Upper lobe of right lung (tissue), 1 donor: Measurements from ENCODE around the gene LRRC74A. TPM values are rescaled to one million over a fixed set of nuclear protein-coding genes. Genes with fewer than 3 reads are reported as not detected.
A peak's percentile ranks its signal among the peaks of the same experiment; 100 is the strongest.

Experiments used
- ATAC-seq: fragments of 200-7000 bp; cut with Tn5 transposase; one replicate; pipeline ENCODE4 v1.9.1; 2020; ENCODE audit warnings: mild to moderate bottlenecking, moderate library complexity
- DNase-seq: peaks from one replicate; pipeline ENCODE4 v3.0.0-alpha.2; 2020
- H3K27ac ChIP-seq: fragments of 200-600 bp; one replicate; pipeline ENCODE4 v1.8.0; 2022
- H3K27me3 ChIP-seq: fragments of 200-600 bp; one replicate; pipeline ENCODE4 v1.8.0; 2022; ENCODE audit warnings: mild to moderate bottlenecking
- H3K36me3 ChIP-seq: fragments of 200-600 bp; one replicate; pipeline ENCODE4 v1.8.0; 2022
- H3K4me1 ChIP-seq: fragments of 200-600 bp; one replicate; pipeline ENCODE4 v1.8.0; 2022
- H3K4me3 ChIP-seq: fragments of 200-600 bp; one replicate; pipeline ENCODE4 v1.8.0; 2022; ENCODE audit warnings: mild to moderate bottlenecking
- H3K9me3 ChIP-seq: fragments of 200-600 bp; one replicate; pipeline ENCODE4 v1.8.0; 2022
- intact Hi-C: fragments of 100-400 bp; cut with DNase I; formaldehyde crosslinking; loops from one replicate; pipeline ENCODE4 v1.11.0; 2022
- total RNA-seq: library from RNA; stranded (reverse); fragmentation: NEBNext Ultra II Directional; extraction: Animal tissue kit (Norgen Biotek cat#: 25700); gene quantifications from one replicate; pipeline ENCODE4 v1.2.1, GENCODE V29; 2021
- TF ChIP-seq, protein P1 (sequence below): fragments of 200-600 bp; IDR thresholded peaks from one replicate; pipeline ENCODE4 v1.8.0; 2022; ENCODE audit warnings: antibody characterized with exemption
- donor health status: DM: no; HTN: yes; CAD: no; lungs with severe emphysema.

The LRRC74A gene
- total RNA-seq, 1 donor from 2014 or later = not detected

- Histone ChIP-seq H3K9me3 (no peaks in the 10 kb centered on the region), H3K27ac (peak overlapping the region; percentile 17), H3K36me3 (no peaks in the 10 kb centered on the region), H3K4me3 (no peak overlapping the region), H3K27me3 (no peaks in the 10 kb centered on the region), H3K4me1 (peaks cover 6% of the 10 kb centered on the region)
- TF ChIP-seq, protein P1, sequence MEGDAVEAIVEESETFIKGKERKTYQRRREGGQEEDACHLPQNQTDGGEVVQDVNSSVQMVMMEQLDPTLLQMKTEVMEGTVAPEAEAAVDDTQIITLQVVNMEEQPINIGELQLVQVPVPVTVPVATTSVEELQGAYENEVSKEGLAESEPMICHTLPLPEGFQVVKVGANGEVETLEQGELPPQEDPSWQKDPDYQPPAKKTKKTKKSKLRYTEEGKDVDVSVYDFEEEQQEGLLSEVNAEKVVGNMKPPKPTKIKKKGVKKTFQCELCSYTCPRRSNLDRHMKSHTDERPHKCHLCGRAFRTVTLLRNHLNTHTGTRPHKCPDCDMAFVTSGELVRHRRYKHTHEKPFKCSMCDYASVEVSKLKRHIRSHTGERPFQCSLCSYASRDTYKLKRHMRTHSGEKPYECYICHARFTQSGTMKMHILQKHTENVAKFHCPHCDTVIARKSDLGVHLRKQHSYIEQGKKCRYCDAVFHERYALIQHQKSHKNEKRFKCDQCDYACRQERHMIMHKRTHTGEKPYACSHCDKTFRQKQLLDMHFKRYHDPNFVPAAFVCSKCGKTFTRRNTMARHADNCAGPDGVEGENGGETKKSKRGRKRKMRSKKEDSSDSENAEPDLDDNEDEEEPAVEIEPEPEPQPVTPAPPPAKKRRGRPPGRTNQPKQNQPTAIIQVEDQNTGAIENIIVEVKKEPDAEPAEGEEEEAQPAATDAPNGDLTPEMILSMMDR = no peak
- intact Hi-C loops = no loop called here
- ATAC-seq = no peak
- DNase-seq = no peak
These were observed 4.3 kb downstream of the LRRC74A start for GRCh38 chr14:76830556-76830955.

GRCh38 chr14:76832503-76832988, 6.3 kb downstream of the LRRC74A start:
- Histone ChIP-seq H3K27ac (no peak overlapping the region), H3K27me3 (no peaks in the 10 kb centered on the region), H3K4me1 (peaks cover 6% of the 10 kb centered on the region), H3K9me3 (no peaks in the 10 kb centered on the region), H3K36me3 (no peaks in the 10 kb centered on the region), H3K4me3 (no peak overlapping the region)
- intact Hi-C loops = no loop called here
- TF ChIP-seq, protein P1 = no peak
- DNase-seq (no peak), ATAC-seq (peak; percentile 68)

DNA sequence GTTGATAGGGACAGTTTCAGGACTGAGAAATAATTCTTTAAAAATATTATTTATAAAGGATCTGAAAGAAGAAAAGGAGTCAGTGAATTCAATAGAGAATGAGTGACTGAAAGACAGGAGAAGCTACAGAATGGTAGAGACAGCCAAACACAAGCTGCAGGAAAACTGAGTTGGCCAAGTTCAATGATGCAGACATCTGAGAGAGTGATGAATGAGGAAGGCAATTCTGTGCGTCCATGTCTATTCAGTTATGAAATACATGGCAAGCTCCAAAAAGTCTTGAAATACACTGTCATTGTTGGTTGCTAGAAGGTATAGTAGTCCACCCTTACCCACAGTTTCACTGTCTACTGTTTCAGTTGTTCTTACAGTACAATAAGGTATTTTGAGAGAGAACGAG, 6.8 kb downstream of the LRRC74A start:
- ATAC-seq (no peak), DNase-seq (no peak)
- H3K27ac ChIP-seq = no peak overlapping the region

DNA sequence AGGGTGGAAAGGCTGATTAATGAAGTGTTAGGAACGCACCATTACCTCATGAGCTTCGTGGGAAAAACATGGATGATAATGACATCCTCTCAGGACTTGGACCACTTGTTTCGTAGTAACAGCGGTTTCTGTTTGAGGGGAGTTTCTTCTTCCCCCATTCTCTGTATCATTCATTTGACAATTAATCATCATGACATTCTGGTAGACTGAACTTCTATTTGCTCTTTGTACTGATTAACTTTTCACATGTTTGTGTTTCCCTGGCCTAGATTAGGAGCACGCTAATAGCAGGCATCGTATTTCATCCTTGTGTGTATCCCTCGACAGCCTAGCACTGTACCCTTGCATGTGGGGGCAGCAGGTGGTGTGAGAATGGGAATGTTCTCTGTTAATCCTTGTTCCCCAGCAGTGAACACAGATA, 8.0 kb downstream of the LRRC74A start:
- H3K36me3 ChIP-seq = no peaks in the 10 kb centered on the region
- H3K9me3 ChIP-seq = no peaks in the 10 kb centered on the region
- no peaks in the 10 kb centered on the region for H3K27me3 ChIP-seq
- H3K4me1 ChIP-seq = peaks cover 5% of the 10 kb centered on the region
- H3K4me3 ChIP-seq = no peak overlapping the region
- H3K27ac ChIP-seq = no peak overlapping the region
- no peak for ATAC-seq
- no peak for DNase-seq
- TF ChIP-seq, protein P1 = no peak
- intact Hi-C loops = no loop called here

More for the DNA sequence above, 6.8 kb downstream of the LRRC74A start:
- peaks cover 6% of the 10 kb centered on the region for H3K4me1 ChIP-seq
- no peak overlapping the region for H3K4me3 ChIP-seq
- H3K36me3 ChIP-seq = no peaks in the 10 kb centered on the region
- intact Hi-C loops = no loop called here
- H3K9me3 ChIP-seq = no peaks in the 10 kb centered on the region
- H3K27me3 ChIP-seq = no peaks in the 10 kb centered on the region
- TF ChIP-seq, protein P1 = no peak

DNA sequence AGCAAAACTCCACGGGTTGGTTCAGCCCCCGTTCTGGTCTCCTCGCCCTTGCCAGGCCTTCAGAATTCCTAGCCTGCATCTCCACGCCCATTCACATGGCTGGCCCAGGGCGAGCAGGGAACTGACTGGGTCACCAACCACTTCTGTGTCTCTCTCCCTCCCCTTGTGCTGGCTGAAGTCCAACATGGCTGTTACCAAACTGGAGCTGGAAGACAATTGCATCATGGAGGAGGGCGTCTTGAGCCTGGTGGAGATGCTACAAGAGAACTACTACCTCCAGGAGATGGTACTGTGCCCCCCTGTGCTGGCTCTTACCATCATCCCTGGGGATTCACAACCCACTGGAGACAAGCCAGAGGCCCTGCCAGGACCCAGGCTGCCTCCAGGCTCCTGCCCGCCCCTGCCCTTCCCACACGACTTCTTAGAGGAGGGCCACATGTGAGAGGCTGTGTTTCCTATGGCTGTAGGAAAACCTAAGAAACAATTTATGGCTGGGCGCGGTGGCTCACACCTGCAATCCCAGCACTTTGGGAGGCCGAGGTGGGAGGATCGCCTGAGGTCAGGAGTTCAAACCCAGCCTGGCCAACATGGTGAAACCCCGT, 9.9 kb downstream of the LRRC74A start:
- H3K36me3 ChIP-seq = no peaks in the 10 kb centered on the region
- H3K4me1 ChIP-seq = no peaks in the 10 kb centered on the region
- TF ChIP-seq, protein P1 = no peak
- no peaks in the 10 kb centered on the region for H3K9me3 ChIP-seq
- intact Hi-C loops = no loop called here
- peak; percentile 80 for DNase-seq
- peaks cover 7% of the 10 kb centered on the region for H3K27me3 ChIP-seq
- no peak overlapping the region for H3K27ac ChIP-seq
- no peak overlapping the region for H3K4me3 ChIP-seq
- peak; percentile 85 for ATAC-seq

DNA sequence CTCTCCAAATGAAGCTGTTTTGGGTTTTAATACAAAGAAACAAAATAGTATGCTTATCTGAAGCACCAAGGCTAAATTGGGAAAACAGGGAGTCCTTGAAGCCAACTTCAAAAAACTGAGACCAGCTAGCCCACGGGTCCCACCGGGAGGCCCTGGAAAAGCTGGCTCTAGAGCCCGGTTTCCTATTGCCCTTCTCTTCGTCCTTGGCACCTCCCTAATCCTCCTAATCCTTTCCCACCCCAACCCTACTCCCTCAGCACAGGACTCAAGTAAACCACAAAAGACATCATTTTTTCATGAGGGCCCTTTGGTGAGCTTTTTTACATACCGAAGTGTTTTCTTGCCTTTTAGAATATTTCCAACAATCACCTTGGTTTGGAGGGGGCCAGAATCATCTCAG, 11.3 kb downstream of the LRRC74A start:
- H3K36me3 ChIP-seq = no peaks in the 10 kb centered on the region
- TF ChIP-seq, protein P1 = no peak
- intact Hi-C loops = no loop called here
- H3K4me1 ChIP-seq = no peaks in the 10 kb centered on the region
- peaks cover 7% of the 10 kb centered on the region for H3K27me3 ChIP-seq
- no peak overlapping the region for H3K27ac ChIP-seq
- DNase-seq (no peak), ATAC-seq (no peak)
- no peak overlapping the region for H3K4me3 ChIP-seq
- no peaks in the 10 kb centered on the region for H3K9me3 ChIP-seq
